Prostate gland (tissue), 2 donors: Measurements from ENCODE around the gene TPRN.

Source experiments
- POLR2A ChIP-seq: fragments of 450-650 bp; IDR thresholded peaks from one replicate; pipeline ENCODE4 v1.6.1; 2016; ENCODE audit warnings: antibody characterized with exemption, mild to moderate bottlenecking
- POLR2AphosphoS5 ChIP-seq: sonication (generic); formaldehyde crosslinking; IDR thresholded peaks from one replicate; pipeline ENCODE4 v1.6.1; 2017; ENCODE audit warnings: antibody characterized with exemption
- TF ChIP-seq, protein P1 (sequence below), 4 experiments: fragments of 200-600 bp in 2 of 4; fragments of 450-650 bp in 2 of 4; sonication (generic) in 2 of 4; IDR thresholded peaks; 1 replicate in 3 of 4; 2 replicates in 1 of 4; pipeline ENCODE4 v1.5.1; 2016 to 2019; ENCODE audit warnings: antibody characterized with exemption in 4 of 4, mild to moderate bottlenecking in 2 of 4, moderate library complexity in 2 of 4

DNA sequence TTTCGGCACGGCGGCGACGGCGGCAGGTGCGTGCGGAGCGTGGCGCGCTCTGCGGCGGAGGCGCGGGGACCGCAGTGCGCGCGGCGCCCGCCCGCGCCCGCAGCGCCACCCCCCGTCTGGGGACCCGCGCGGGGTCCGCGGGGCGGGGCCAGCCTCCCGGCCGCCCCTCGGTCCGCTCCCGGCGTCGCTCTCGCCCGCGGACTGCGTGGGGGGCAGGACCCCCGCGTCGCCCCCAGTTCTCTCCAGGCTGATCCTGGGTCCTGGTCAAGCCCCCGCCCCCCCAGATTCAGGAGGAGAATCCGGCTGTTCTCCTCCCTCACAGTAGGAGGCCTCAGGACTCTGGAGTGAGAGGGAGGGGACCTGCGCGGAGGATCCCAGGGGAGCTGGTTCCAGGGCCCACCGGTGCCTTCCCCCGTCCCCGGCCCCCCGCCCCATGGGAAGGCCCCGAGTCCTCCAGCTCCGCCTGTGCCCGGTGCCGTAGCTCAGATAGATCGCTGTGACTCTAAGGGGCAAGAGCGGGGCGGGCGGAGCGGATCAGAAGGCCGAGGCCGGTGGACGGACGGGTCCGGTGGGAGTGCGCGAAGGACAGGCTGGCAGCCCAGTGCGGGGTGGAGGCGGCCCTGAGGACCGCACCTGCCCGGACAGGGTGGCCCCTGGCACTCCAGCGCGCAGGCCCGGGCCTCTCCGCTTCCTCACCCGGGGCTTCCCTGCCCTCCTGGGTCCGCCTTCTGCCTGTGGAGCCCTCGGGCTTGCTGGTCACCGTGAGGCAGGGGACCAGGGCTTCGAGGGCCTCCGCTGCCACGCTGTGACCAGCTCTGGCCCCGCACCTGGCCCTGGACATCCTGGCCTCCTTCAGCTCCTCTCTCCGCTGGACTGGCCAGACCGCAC lies 21.9 kb upstream of the TPRN start, which contains the start of gene RNF208:
- TF ChIP-seq, protein P1, sequence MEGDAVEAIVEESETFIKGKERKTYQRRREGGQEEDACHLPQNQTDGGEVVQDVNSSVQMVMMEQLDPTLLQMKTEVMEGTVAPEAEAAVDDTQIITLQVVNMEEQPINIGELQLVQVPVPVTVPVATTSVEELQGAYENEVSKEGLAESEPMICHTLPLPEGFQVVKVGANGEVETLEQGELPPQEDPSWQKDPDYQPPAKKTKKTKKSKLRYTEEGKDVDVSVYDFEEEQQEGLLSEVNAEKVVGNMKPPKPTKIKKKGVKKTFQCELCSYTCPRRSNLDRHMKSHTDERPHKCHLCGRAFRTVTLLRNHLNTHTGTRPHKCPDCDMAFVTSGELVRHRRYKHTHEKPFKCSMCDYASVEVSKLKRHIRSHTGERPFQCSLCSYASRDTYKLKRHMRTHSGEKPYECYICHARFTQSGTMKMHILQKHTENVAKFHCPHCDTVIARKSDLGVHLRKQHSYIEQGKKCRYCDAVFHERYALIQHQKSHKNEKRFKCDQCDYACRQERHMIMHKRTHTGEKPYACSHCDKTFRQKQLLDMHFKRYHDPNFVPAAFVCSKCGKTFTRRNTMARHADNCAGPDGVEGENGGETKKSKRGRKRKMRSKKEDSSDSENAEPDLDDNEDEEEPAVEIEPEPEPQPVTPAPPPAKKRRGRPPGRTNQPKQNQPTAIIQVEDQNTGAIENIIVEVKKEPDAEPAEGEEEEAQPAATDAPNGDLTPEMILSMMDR (IDR thresholded peaks at IDR 0.05) = no peak
- TF ChIP-seq POLR2A = no peak
- TF ChIP-seq POLR2AphosphoS5 = no peak
